ENCODE data around the gene HNRNPUL1.

- TF ChIP-seq CTCF (IDR thresholded peaks at IDR 0.05) (no peak), POLR2A (IDR thresholded peaks at IDR 0.05) (peak in 2 of 4 donors; percentile 24 to 55)
Observed at GRCh38 chr19:41351339-41352245, 87.4 kb downstream of the HNRNPUL1 start.
